Femur (tissue), 1 donor: ENCODE measurements around the gene CHL1.
A peak's percentile ranks its signal among the peaks of the same experiment; 100 is the strongest.

Source experiments
- DNase-seq: peaks from one replicate; pipeline ENCODE4 v3.0.0-alpha.2; 2017

Gene CHL1

DNA sequence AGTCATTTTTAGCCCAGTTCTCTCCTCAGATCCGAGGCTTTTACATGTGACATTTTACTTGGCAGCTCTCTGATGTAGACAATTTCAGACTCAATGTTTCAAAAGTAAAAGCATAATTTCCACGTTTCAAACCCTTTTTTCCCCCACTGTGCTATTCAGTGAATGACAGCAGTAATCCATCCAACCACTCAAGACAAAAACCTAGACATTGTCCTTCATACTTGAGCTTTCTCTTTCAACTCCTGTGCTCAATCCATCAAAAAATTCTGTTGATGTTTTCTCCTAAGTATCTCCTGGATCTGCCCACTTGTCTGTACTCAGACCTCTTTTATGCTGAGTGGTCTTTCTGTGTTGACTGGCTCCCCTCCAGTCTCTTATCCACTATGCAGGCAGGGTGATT, 214.7 kb downstream of the CHL1 start:
- no peak for DNase-seq

DNA sequence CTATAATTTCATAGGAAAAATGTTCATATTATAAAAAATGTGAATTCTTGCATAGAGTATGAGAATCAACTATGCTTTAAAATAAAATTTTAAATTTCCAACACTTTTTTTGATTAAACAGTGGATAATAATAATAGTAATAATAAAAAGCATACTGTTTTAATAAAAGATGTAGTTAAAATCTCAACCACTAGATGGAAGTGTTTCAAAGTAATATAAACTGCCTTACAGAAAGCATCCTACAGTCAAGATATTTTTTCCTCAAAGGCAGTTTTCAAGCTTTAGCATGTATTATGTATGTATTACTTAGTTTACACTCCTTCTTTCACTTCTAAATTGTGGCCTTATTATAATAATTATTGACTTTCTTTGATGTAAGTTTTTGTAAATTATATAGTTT, 217.5 kb downstream of the CHL1 start:
- DNase-seq, result no peak

DNA sequence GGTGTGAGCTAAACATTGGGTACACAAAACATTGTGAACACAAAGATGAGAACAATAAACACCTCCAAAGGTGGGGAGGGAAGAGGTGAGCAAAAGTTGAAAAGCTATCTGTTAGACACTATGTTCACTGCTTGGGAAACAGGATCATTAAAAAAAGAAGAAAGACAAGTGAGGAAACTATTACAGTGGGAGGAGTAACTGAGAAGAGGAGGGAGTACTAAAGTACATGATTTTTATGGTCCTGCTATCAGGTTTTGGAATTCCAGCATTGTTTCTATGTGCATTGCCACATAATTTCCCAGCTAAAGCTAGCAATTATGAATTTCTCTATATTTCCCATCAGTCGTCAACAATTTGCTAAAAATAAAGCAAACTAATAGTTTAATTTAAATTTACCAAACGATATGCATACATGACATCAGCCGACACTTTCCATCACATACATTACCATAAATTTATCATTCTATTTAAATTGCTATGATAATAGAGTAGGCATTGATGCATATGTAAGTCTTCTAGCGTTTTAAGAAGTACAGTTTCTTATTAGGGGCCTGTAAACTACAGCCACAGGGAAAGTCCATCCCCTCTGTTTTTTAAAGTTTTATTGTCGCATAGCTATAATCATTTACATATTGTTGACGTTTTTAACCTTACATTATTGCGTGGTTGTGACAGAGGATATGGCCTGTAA, 221.8 kb downstream of the CHL1 start:
- DNase-seq, result no peak

DNA sequence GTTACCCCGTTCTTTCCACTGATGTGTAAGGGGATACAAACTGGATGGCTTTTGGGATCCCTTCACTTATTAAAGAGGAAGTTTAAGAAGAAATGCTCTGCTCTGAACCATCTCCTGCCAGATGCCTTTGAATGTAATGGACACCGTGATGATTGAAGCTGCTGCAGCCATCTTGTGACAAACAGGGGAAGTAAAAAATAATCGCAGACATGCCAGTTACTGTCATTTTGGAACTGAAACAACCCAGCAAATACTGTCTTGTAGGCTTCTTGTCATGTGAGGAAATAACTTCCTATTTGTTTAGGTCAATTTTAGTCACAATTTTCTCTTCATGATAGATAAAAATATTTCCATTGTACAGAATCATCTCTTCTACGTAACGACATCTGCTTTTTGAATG, 224.0 kb downstream of the CHL1 start:
- no peak for DNase-seq

DNA sequence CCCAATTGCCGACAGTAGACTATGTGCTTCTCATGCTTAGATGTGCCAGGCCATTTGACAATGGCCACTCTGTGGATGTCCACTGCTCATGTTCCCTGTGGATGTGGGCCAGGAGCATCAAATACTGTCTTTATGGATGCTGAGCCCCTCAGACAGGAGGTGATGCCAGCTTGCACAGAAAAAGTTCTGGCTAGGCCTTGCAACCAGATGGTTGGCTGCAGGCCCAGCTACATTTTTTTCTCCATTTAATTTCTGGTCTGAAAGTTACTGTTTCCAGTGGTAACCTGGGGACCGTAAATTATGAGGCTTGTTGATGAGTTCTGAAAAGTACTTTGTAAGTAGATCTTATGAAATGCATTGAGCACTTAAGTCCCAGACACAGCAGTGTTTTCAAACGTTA, 228.5 kb downstream of the CHL1 start:
- DNase-seq, result peak; percentile 76

DNA sequence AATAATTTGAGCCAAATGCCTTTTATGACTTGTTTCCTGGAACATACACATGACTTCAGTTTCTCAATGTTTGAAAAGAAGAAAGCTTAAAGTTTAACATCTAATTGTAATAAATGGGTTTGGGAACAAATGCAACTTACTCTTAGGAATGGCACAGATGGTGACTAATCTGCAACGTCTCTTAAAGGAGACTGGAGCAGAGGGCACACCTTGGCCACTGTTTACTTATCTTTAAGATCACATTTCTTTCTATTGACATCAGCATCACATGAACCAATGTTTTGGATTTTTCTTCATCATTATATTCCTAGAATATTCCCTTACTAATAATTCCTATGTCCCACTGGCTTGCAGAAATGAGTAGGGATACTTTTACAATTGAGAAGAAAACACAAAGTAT, 229.5 kb downstream of the CHL1 start:
- no peak for DNase-seq

DNA sequence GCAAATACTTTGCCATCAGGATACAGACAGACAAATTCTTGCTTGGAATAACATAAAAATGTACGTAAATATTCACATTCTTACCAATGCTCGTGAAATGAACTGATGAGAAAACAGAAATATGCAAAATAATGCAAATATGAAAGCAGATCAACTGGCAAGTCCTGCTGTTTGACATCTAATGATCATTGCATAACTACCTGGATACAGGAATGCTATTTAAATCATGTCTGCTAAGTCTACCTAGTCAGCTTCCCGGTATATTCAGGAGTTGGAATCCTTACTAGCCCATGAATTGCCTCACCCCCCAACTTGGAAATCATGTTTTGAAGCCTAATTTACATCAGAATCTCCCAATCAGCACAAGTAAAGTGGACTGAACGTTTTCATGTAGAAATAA, 230.6 kb downstream of the CHL1 start:
- no peak for DNase-seq

DNA sequence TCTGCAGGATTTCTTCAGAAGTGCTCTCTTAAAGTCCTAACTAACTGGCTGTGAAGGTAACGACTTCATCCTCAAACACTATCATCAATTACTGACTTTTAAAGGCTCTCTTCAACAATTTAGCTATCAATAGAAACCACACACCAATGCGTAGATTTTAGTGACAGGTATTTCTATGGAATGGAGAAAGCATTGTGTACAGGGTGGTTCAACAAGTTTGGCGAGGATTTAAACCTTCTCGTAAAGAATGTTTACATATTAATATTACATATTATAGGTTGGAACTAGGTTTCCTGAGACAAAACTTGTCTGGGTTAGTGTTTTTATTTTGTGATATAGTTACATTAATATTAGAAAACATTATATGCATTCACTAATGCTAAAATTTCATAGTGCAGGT, 233.6 kb downstream of the CHL1 start:
- no peak for DNase-seq

DNA sequence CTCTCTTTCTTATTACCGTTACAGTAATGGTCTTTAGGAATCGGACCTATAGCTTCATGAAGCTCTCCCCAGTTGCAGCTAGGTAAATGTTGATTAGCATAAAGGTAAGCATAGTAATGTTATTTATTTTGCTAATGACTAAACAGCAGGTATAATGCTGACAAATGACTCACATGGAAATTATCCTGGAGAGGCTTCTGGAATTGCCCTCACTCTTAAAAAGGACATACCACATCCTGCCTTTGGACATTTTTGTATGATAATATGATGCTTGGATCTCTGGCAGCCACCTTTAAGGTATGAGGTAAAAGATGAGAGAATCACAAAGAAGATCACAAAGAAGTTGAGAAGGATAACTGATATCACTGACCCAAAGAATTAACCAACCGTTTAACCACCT, 238.6 kb downstream of the CHL1 start:
- no peak for DNase-seq

DNA sequence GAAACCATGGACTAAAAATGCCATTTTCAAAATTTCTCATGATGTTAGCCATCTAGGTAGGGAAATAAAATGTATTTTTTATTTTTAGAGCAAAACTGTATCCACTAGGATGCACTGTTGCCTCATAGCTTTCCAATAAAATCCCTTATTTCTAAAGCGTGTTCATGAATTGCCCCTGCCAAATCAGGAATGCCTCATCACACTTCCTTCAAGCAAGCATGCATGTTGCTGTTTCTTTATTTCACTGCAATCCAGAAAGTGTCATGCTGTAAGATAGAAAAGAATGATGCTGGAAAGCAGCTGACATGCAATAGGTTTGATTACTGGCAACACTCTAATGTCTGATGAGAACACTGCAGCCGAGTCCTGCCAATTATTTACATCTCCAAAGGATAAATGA, 239.5 kb downstream of the CHL1 start:
- no peak for DNase-seq

DNA sequence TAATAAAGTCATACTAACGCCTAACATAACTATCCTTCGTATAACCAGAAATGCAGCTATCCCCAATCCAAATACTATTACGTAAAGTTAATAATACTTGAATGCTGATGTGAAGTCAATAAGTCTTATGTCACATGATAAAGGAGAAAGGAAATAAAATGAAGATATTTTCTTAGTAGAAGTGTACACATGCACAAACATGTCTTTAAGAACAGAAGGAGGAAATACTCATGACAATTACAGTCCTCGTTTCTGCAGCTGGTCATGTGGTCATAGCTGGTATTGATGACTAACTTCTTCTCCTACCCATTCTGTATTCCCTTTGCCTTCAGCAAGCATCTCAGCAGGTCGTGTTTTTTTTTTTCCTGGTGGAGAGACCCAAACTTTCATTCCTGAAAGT, 244.3 kb downstream of the CHL1 start:
- DNase-seq, result no peak

DNA sequence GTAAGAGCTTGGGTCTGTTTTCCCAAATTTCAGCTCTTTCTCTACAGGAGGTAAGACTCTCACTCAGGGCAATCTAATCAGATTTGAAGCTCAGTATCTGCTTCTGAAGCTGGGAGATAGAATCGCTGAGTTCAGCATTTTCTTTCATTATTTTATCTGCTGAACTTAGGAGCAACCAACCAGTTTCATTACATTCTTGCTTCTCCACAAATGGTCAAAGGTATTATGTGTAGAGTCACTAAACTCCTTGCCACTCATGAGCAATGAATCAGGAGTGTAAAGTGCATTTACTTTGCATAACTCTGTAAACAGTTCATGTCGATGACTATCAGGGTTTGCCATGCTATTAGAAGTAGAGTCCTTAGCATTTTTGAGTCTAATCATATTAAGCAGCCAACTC, 249.4 kb downstream of the CHL1 start:
- no peak for DNase-seq

DNA sequence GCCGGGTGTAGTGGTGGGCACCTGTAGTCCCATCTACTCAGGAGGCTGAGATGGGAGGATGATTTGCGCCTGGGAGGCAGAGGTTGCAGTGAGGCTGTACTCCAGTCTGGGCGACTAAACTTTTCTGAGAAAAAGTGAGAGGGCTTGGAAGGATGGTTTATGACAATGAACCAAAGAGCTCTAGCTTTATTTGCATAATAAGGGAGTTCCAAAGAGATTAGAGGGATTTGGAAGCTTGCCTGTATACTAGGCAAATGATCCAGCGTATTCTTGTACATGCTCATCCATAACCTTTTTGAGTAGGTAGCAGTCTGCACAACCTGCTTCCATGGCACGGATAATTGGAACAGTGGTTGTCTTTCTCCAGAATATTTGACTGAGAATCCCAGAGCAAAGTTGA, 251.1 kb downstream of the CHL1 start:
- no peak for DNase-seq

DNA sequence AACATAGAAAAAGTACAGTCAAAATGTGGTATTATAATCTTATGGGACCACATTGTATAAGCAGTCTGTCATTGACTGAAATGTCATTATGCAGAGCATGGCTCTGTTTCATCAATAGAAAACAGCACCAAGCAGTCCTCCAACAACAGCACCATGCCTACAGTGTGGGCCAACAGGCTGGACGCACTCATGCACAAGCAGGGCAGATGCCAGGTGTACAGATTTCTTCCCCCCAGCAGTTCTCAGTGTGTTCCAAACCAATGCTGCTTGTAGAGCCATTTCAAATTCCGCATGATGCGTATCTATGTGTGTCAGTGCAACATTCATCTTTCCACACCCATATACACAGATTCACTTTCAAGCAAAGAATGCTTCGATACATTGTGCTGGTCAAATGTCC, 253.1 kb downstream of the CHL1 start:
- DNase-seq, result no peak

DNA sequence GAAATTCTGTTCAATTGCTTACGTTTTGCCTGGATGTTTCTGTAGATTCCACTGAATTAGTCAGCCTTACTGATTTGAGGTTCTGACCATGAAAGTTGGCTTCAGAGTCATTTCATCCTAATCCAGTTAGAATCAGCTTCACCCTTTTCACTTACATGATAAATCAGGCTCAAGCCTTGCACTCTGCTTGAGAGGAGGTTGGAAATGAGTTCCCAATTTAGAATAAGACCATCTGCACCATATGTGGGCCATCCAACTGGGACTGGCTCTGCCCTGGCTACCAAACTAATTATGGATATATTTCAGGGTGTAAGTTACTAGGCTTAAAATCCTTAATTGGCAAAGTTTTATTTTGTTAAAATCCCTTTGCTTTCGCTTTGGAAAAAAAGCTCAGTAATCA, 255.7 kb downstream of the CHL1 start:
- no peak for DNase-seq

DNA sequence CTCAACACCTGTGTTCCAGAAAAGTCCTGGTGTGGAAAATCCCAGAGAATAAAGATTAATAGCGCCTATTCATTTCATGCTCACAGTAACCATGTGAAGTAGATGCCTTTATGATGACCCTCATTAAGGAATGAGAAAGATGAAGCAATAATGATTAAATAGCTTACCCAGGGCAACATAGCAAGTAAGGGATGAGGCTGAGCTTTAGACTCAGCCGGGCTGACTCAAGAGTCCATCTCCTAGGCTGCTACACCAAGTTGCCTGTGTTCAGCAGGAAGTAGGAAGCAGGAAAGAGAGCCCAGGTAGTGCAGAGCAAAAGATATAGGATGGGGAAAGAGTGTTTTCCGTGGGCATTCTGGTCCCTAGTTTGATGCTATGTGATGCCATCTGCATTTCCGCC, 256.5 kb downstream of the CHL1 start:
- DNase-seq, result no peak

DNA sequence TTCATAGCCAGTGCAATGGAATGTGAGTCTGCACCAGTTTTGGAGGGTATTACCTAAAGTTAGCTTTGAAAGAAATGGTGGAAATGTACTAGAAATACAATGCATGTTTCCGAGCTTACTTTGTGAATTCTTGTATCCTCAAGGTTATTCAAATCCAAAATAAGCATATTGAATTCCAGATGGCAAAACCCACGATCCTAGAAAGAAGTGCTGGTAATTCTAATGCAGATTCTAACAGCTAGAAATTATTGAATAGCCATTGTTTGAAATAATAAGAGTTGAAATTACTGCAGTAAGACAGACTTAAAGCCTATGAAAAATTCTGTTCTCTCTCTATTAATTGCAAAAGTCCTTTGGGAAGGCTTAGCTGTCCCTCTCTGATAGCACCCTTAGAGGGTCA, 258.4 kb downstream of the CHL1 start:
- no peak for DNase-seq

DNA sequence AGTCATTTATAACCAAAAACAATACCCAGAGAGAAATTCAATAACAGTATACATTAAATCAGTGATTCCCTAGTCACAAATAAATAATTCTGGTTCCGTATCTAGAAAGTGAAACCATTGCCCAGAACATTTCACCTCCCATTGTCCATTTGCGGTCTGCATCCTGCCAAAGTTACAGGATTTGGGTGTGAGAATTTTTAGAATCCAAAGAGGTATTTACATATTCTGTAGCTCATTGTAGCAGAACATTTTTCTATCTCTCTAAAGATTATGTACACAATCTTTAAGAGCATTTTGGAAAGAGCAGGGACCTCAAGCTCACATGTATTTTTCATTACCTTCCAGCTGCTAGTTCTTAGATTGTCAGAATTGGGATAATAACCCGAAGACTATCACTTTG, 261.6 kb downstream of the CHL1 start:
- no peak for DNase-seq

DNA sequence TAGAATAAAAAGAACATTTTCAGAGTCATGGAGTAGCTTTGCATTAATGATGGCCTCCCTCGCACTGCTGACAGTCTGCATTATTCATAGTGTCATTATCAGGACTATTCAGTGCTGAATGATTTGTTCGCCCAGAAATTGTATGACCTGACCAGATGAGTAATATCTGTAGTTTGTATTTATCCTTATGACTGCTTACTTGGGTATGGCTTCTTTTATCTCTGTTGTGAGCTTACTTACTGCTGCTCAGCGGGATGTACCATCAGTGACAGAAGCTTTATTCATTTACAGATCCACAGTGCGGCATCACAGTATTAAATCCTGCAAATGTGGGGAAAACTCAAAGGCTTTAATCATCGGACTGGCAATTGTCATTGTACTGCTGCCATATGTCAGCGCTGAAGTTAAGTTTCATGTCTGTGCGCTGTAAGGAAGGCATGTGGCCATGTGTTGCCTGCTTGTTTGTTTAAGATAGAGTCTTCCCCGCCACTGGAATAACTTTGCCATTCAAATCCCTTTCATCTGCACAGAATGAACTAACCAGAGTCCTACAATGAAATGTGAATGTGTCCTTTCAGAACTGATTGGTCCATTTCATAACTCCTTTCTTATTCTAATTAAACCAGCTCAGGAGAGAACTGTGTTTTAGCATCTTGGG, 262.2 kb downstream of the CHL1 start:
- no peak for DNase-seq
